ENCODE measurements around the gene ZNF22.

The ZNF22 gene

GRCh38 chr10:44978213-44978569 lies 22.5 kb upstream of the ZNF22 start:
- DNase-seq, result no peak

GRCh38 chr10:44978570-44979280 lies 22.0 kb upstream of the ZNF22 start, which contains the start of gene DEPP1:
DEPP1 (minus strand) TSS chr10:44978809; CDS start chr10:44978030, 779 bp downstream.
- no peak for DNase-seq

GRCh38 chr10:44979281-44980191 lies 21.2 kb upstream of the ZNF22 start:
- DNase-seq, result no peak

- no peak for DNase-seq
These were observed 20.2 kb upstream of the ZNF22 start for GRCh38 chr10:44980309-44981171.

- no peak for DNase-seq
These were observed 19.3 kb upstream of the ZNF22 start for GRCh38 chr10:44981172-44982113.

- DNase-seq, result no peak
These were observed 18.6 kb upstream of the ZNF22 start for GRCh38 chr10:44982114-44982460.

- no peak for DNase-seq
These were observed 18.2 kb upstream of the ZNF22 start for GRCh38 chr10:44982496-44982895.

GRCh38 chr10:44983066-44983894 lies 17.4 kb upstream of the ZNF22 start:
- DNase-seq, result no peak

GRCh38 chr10:44983895-44984278 lies 16.8 kb upstream of the ZNF22 start:
- DNase-seq, result no peak

GRCh38 chr10:44984671-44985101 lies 16.0 kb upstream of the ZNF22 start:
- no peak for DNase-seq

- DNase-seq, result no peak
These were observed 15.5 kb upstream of the ZNF22 start for GRCh38 chr10:44985175-44985681.

- DNase-seq, result no peak
These were observed 14.5 kb upstream of the ZNF22 start for GRCh38 chr10:44986179-44986578.

- DNase-seq, result no peak
These were observed 14.1 kb upstream of the ZNF22 start for GRCh38 chr10:44986670-44987069.

- no peak for DNase-seq
These were observed 11.7 kb upstream of the ZNF22 start for GRCh38 chr10:44988957-44989585.

- no peak for DNase-seq
These were observed 11.0 kb upstream of the ZNF22 start for GRCh38 chr10:44989597-44990301.

GRCh38 chr10:44990302-44990655 lies 10.4 kb upstream of the ZNF22 start:
- no peak for DNase-seq

- DNase-seq, result no peak
These were observed 9.8 kb upstream of the ZNF22 start for GRCh38 chr10:44990965-44991364.

- no peak for DNase-seq
These were observed 9.2 kb upstream of the ZNF22 start for GRCh38 chr10:44991571-44991970.

GRCh38 chr10:44992070-44992731 lies 8.5 kb upstream of the ZNF22 start:
- DNase-seq, result no peak
